GM10847 (cell line): ENCODE data around the gene FBXO41.

Source experiments
- POLR2A ChIP-seq: IDR thresholded peaks from 2 replicates; pipeline ENCODE4 v1.6.1; 2011; ENCODE audit not compliant: insufficient read length; ENCODE audit errors: extremely low read depth

Gene FBXO41

DNA sequence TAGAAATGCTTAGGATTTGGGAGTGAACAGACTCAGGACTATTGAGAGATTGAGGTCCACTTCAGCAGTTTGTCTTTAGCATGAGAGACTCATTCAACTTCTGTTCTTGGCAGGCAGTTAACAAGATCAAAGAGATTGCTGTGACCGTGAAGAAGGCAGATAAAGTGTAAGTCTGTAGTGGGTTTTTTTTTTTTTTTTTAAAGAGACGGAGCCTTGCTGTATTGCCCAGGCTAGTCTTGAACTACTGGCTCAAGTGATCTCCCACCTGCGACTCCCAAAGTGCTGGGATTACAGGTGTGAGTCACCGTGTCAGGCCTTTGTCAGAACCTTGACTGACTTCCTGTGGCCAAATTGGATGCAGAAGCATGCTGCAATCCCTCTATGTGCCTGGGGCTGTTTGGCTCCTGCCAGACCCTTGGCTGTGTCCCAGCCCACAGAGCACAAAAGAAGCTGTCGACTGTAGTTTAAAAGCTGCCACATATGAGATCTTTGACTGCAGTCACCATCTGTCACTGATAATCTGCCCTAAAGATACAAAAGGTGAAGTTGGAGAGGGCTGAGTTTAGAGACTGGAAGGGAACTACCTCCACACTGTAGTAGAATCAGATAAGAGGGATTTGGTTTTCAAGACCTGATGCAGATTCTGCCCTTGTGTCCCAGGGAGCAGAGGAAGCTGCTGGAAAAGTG is 40.3 kb downstream of the FBXO41 start:
- TF ChIP-seq POLR2A = no peak

GRCh38 chr2:73239776-73240175 is 44.5 kb downstream of the FBXO41 start:
- TF ChIP-seq POLR2A = no peak

DNA sequence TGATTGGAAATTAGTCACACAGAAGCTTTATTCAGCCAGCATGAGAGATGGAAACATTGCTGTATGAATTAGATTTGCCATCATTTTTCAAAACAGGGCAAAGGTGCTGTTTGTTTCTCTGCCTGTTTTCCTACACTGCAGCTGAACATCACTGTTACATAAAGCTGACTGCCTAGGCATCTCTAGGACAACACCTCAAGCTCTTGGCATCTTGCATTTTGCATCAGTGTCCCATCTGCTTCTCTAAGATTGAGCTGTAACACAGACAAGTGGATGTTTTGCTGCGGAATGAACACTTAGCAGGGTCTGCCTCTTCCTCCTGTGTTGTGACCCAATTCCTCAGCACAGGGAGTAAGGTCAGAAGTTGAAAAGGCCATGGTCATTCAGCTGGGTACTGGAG is 45.3 kb downstream of the FBXO41 start:
- no peak for TF ChIP-seq POLR2A

DNA sequence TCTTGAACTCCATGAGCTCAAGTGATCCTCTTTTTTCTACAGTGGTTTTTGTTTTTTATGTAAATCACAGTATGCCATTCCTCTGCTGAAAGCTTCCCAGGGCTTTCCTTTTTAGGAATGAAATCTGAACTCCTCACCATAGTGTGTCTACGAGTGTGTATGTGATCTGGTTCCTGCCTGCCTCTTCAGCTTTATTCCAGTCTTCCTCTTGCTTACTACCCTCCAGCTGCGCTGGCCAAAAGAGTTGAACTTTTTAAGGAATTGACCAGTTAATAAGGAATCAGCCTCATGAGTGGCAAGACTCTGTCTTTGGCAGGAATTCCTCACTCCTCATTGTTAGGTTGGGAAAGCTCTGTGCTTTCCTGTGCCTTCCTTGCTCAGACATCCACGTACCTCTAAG is 46.1 kb downstream of the FBXO41 start:
- TF ChIP-seq POLR2A = no peak

DNA sequence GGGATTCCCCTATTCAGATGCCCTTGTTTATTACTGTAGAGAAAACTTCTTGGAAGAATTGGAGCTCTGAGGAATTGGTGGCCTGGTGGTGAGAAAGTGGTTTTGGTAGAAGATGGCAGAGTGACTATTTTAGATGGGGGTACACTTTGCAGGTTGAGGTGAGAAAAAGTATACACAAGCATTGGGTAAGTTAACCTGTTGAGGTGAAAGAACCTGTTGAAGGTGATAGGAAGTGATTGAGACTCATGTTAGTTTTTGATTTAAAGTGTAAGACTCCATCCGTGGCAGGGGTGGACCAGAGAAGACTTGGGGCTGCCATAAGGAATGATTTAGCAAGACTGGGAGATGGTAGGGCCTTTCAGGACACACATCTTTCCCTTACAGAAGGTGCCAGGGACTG is 47.1 kb downstream of the FBXO41 start:
- no peak for TF ChIP-seq POLR2A

DNA sequence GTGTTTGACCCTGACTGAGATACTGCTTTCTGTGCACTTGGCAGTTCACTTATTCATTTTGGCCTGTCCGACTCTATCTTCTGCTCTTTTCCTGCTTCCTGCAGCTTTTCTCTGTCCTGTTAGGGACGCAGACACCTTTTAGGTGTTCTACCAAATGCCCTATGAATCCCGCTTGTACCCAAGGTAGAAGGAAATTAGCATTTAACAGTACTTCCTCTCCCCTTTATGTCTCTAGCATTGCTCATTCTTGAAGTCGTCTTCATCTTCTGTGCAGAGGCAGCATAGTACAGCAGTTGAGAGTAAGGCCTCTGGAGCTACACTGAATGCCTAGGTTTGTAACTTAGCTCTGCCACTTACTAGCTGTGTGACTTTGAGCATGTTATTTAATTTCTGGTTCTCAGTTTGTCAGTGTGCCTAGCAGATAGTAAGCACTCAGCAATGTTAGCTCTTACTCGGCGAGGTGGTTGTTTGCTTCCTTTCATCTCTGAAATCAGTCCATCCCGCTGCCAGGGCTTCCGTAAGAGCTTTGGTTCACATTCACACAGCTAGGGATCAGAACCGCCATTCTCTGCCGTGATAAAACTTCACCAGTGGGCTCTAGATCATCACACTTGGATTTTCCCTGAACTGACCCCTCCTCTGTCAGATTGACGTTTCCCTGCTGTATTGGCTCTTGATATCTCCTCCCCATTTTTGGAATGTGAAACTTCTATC is 48.8 kb downstream of the FBXO41 start:
- TF ChIP-seq POLR2A = no peak

GRCh38 chr2:73233932-73234832 is 50.1 kb downstream of the FBXO41 start, which contains the start of gene CCT7:
CCT7 (plus strand) TSS chr2:73234308; CDS start chr2:73234379, 71 bp downstream.
- TF ChIP-seq POLR2A = peak; percentile 93

GRCh38 chr2:73233154-73233931 is 50.9 kb downstream of the FBXO41 start, which contains the start of gene PRADC1:
PRADC1 (minus strand) TSS chr2:73233239; CDS start chr2:73233160, 79 bp downstream.
- TF ChIP-seq POLR2A = peak; percentile 49

- no peak for TF ChIP-seq POLR2A
These were observed 51.7 kb downstream of the FBXO41 start for GRCh38 chr2:73232403-73233153.

GRCh38 chr2:73228631-73229030 is 55.6 kb downstream of the FBXO41 start:
- no peak for TF ChIP-seq POLR2A

DNA sequence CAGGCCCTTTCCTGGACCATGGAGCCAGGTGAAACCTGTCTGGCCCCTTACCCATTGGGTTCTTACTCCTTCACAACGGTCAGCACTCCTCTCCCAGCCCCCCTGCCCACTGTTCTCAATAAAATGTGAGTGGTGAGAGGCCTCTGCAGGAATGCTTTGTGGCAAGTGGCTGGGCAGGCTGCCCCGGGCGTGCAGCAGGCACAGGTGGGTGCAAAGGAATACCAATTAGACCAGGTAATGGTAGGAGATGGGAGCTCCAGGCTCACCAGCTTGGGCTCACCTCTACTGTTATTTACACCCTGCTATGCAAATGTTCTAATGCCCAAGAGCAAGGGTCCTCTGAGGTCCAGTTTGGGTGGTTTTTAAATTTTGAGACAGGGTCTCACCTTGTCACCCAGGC is 57.2 kb downstream of the FBXO41 start:
- no peak for TF ChIP-seq POLR2A

GRCh38 chr2:73225513-73226360 is 58.5 kb downstream of the FBXO41 start:
- no peak for TF ChIP-seq POLR2A

GRCh38 chr2:73223821-73224220 is 60.5 kb downstream of the FBXO41 start:
- no peak for TF ChIP-seq POLR2A
